Common myeloid progenitor, CD34-positive (primary cell): ENCODE data around the gene CNTN4.

Source experiments
- CTCF ChIA-PET: fragments of 350-600 bp; sonication (Branson Sonifier 250); formaldehyde crosslinking; loops from one replicate; lab custom pipeline; 2021; ENCODE audit warnings: antibody characterized with exemption; lab: Charles Lee
- POLR2A ChIA-PET: fragments of 350-600 bp; sonication (Branson Sonifier 250); formaldehyde crosslinking; loops from one replicate; lab custom pipeline; 2021; ENCODE audit warnings: antibody characterized with exemption; lab: Charles Lee
- DNase-seq, 3 donors: peaks; one replicate each; pipeline versions ENCODE4 v3.0.0 to v3.0.0-alpha.2; 2013
- H3K27ac ChIP-seq, 2 experiments: 1 replicate in 1 of 2; 2 replicates in 1 of 2; pipeline ENCODE4 v1.7.0; 2013; ENCODE audit warnings: inconsistent platforms in 2 of 2, low read length in 2 of 2, mild to moderate bottlenecking in 2 of 2, low read depth in 1 of 2, moderate library complexity in 1 of 2; ENCODE audit not compliant: severe bottlenecking in 2 of 2, insufficient read depth in 1 of 2, poor library complexity in 1 of 2
- H3K27me3 ChIP-seq, 5 experiments: replicated peaks in 2 of 5; 1 replicate in 3 of 5; 2 replicates in 2 of 5; pipeline versions ENCODE4 v1.6.1 to v1.7.0; 2013; ENCODE audit warnings: low read length in 4 of 5, mild to moderate bottlenecking in 2 of 5, moderate library complexity in 2 of 5, inconsistent platforms in 1 of 5; ENCODE audit not compliant: insufficient read depth in 5 of 5, control insufficient read depth in 4 of 5
- H3K36me3 ChIP-seq, 4 experiments: 1 replicate in 2 of 4; 2 replicates in 2 of 4; pipeline versions ENCODE4 v1.6.1 to v1.7.0; 2013; ENCODE audit warnings: low read length in 3 of 4, control low read depth in 1 of 4, mild to moderate bottlenecking in 1 of 4; ENCODE audit not compliant: control insufficient read depth in 4 of 4, insufficient read depth in 4 of 4
- H3K4me1 ChIP-seq, 4 experiments: 1 replicate in 3 of 4; 2 replicates in 1 of 4; pipeline versions ENCODE4 v1.6.1 to v1.7.1; 2013; ENCODE audit warnings: low read length in 3 of 4, mild to moderate bottlenecking in 3 of 4, control low read depth in 1 of 4, inconsistent platforms in 1 of 4, moderate library complexity in 1 of 4; ENCODE audit not compliant: control insufficient read depth in 4 of 4, insufficient read depth in 4 of 4; ENCODE audit errors: control extremely low read depth in 1 of 4
- H3K4me3 ChIP-seq, 7 experiments: 1 replicate in 4 of 7; 2 replicates in 3 of 7; pipeline versions ENCODE4 v1.5.1 to v1.7.0; 2013; ENCODE audit warnings: mild to moderate bottlenecking in 7 of 7, low read length in 6 of 7, moderate library complexity in 6 of 7, inconsistent platforms in 2 of 7, low read depth in 2 of 7, control low read depth in 1 of 7; ENCODE audit not compliant: insufficient read depth in 4 of 7, control insufficient read depth in 1 of 7; ENCODE audit errors: extremely low read depth in 1 of 7
- H3K9me3 ChIP-seq, 5 experiments: 1 replicate in 4 of 5; 2 replicates in 1 of 5; pipeline versions ENCODE4 v1.6.1 to v1.7.1; 2013; ENCODE audit warnings: low read length in 4 of 5, mild to moderate bottlenecking in 2 of 5, inconsistent platforms in 1 of 5, low read depth in 1 of 5, moderate library complexity in 1 of 5; ENCODE audit not compliant: control insufficient read depth in 4 of 5, insufficient read depth in 2 of 5; ENCODE audit errors: control extremely low read depth in 1 of 5
- WGBS: methylation state at CpG from one replicate; pipeline ENCODE4 v1.1.5; 2013; ENCODE audit not compliant: insufficient coverage; 5-methylcytosine and 5-hydroxymethylcytosine counted together

Gene CNTN4

GRCh38 chr3:2940062-2940461 is 841.4 kb downstream of the CNTN4 start:
- Histone ChIP-seq H3K27me3 (no peaks in the 10 kb centered on the region), H3K27ac (no peak overlapping the region), H3K4me3 (no peak overlapping the region), H3K9me3 (no peaks in the 10 kb centered on the region), H3K4me1 (no peaks in the 10 kb centered on the region), H3K36me3 (no peaks in the 10 kb centered on the region)
- ChIA-PET POLR2A (no interaction called here), CTCF (no interaction called here)
- no peak for DNase-seq
- 100% methylated on average over 2 of the region's 2 CpGs for WGBS

GRCh38 chr3:2944628-2945027 is 846.0 kb downstream of the CNTN4 start:
- no peak for DNase-seq
- CTCF ChIA-PET = no interaction called here
- Histone ChIP-seq H3K4me1 (no peaks in the 10 kb centered on the region), H3K27ac (no peak overlapping the region), H3K4me3 (no peak overlapping the region), H3K27me3 (peaks cover 0 to 3% (median 0%) of the 10 kb centered on the region in 5 experiments), H3K9me3 (no peaks in the 10 kb centered on the region), H3K36me3 (no peaks in the 10 kb centered on the region)
- POLR2A ChIA-PET = interaction anchor here (0.7 kb wide), 1 partner anchor 1257 kb away, joined by 3 read pairs; no protein-coding TSS in a partner anchor
- 93% methylated on average over 1 of the region's 1 CpG for WGBS

GRCh38 chr3:2945121-2945520 is 846.5 kb downstream of the CNTN4 start:
- Histone ChIP-seq H3K36me3 (no peaks in the 10 kb centered on the region), H3K27ac (no peak overlapping the region), H3K4me1 (no peaks in the 10 kb centered on the region), H3K9me3 (no peaks in the 10 kb centered on the region), H3K27me3 (peaks cover 0 to 3% (median 0%) of the 10 kb centered on the region in 5 experiments), H3K4me3 (no peak overlapping the region)
- no peak for DNase-seq
- 100% methylated on average over 3 of the region's 3 CpGs for WGBS
- POLR2A ChIA-PET = interaction anchor here (0.7 kb wide), 1 partner anchor 1256 kb away, joined by 3 read pairs; no protein-coding TSS in a partner anchor
- CTCF ChIA-PET = no interaction called here

GRCh38 chr3:2947536-2947935 is 848.9 kb downstream of the CNTN4 start:
- H3K27ac ChIP-seq = no peak overlapping the region
- WGBS = no CpG with 5 or more reads among the region's 2 CpGs
- ChIA-PET POLR2A (no interaction called here), CTCF (no interaction called here)
- no peaks in the 10 kb centered on the region for H3K4me1 ChIP-seq
- H3K4me3 ChIP-seq = no peak overlapping the region
- H3K27me3 ChIP-seq = peaks cover 0 to 3% (median 0%) of the 10 kb centered on the region in 5 experiments
- no peaks in the 10 kb centered on the region for H3K9me3 ChIP-seq
- H3K36me3 ChIP-seq = no peaks in the 10 kb centered on the region
- no peak for DNase-seq

- H3K4me1 ChIP-seq = no peaks in the 10 kb centered on the region
- POLR2A ChIA-PET = no interaction called here
- DNase-seq = no peak
- H3K27ac ChIP-seq = no peak overlapping the region
- no peaks in the 10 kb centered on the region for H3K36me3 ChIP-seq
- CTCF ChIA-PET = no interaction called here
- WGBS = 88% methylated on average over 1 of the region's 1 CpG
- H3K27me3 ChIP-seq = peaks cover 0 to 3% (median 0%) of the 10 kb centered on the region in 5 experiments
- no peaks in the 10 kb centered on the region for H3K9me3 ChIP-seq
- no peak overlapping the region for H3K4me3 ChIP-seq
Measured at GRCh38 chr3:2948882-2949281, 850.2 kb downstream of the CNTN4 start.

GRCh38 chr3:2950159-2950558 is 851.5 kb downstream of the CNTN4 start:
- DNase-seq = no peak

GRCh38 chr3:2957115-2957514 is 858.4 kb downstream of the CNTN4 start:
- no peaks in the 10 kb centered on the region for H3K27me3 ChIP-seq
- H3K36me3 ChIP-seq = no peaks in the 10 kb centered on the region
- H3K4me1 ChIP-seq = no peaks in the 10 kb centered on the region
- H3K4me3 ChIP-seq = no peak overlapping the region
- no CpG with 5 or more reads among the region's 3 CpGs for WGBS
- no peaks in the 10 kb centered on the region for H3K9me3 ChIP-seq
- no peak for DNase-seq
- no peak overlapping the region for H3K27ac ChIP-seq
- POLR2A ChIA-PET = no interaction called here
- CTCF ChIA-PET = no interaction called here

More at GRCh38 chr3:2950159-2950558, 851.5 kb downstream of the CNTN4 start:
- H3K27me3 ChIP-seq = peaks cover 0 to 3% (median 0%) of the 10 kb centered on the region in 5 experiments
- no peaks in the 10 kb centered on the region for H3K4me1 ChIP-seq
- no peaks in the 10 kb centered on the region for H3K9me3 ChIP-seq
- H3K36me3 ChIP-seq = no peaks in the 10 kb centered on the region
- WGBS = 94% methylated on average over 2 of the region's 2 CpGs
- no peak overlapping the region for H3K27ac ChIP-seq
- CTCF ChIA-PET = no interaction called here
- POLR2A ChIA-PET = no interaction called here
- no peak overlapping the region for H3K4me3 ChIP-seq
